B cell (primary cell): ENCODE measurements around the gene AIF1. TPM values are rescaled to one million over a fixed set of nuclear protein-coding genes. Genes with fewer than 3 reads are reported as not detected.

Source experiments
- ATAC-seq: fragments of 200-7000 bp; cut with Tn5 transposase; one replicate; pipeline ENCODE4 v1.10.0; 2021; ENCODE audit warnings: low read depth, mild to moderate bottlenecking, moderate number of reproducible peaks, moderate library complexity
- CTCF ChIA-PET: fragments of 350-600 bp; sonication (Branson Sonifier 250); formaldehyde crosslinking; loops from one replicate; lab custom pipeline; 2021; ENCODE audit warnings: antibody characterized with exemption, inconsistent platforms; lab: Charles Lee
- POLR2A ChIA-PET: fragments of 350-600 bp; sonication (Branson Sonifier 250); formaldehyde crosslinking; loops from one replicate; lab custom pipeline; 2021; ENCODE audit warnings: antibody characterized with exemption; lab: Charles Lee
- DNase-seq: peaks from one replicate; pipeline ENCODE4 v3.0.0; 2013
- H2AFZ ChIP-seq: 2 replicates; pipeline ENCODE4 v1.6.1; 2012; ENCODE audit warnings: mild to moderate bottlenecking, low read depth, low read length; ENCODE audit not compliant: insufficient read depth, poor library complexity, severe bottlenecking
- H3K27ac ChIP-seq, 2 donors: 1 replicate in 1 of 2; 2 replicates in 1 of 2; pipeline ENCODE4 v1.5.1; 2012 to 2013; ENCODE audit warnings: low read length in 2 of 2, mild to moderate bottlenecking in 2 of 2, moderate library complexity in 1 of 2
- H3K27me3 ChIP-seq, 4 experiments: fragments of 200-600 bp in 1 of 4; sonication (generic) in 1 of 4; replicated peaks in 1 of 4; 1 replicate in 2 of 4; 2 replicates in 2 of 4; pipeline versions ENCODE4 v1.6.1 to v1.7.0; 2013 to 2016; ENCODE audit warnings: low read length in 3 of 4, mild to moderate bottlenecking in 2 of 4, mixed read lengths in 1 of 4, moderate library complexity in 1 of 4; ENCODE audit not compliant: insufficient read depth in 4 of 4, control insufficient read depth in 3 of 4; ENCODE audit errors: control extremely low read depth in 1 of 4
- H3K36me3 ChIP-seq, 2 experiments: replicated peaks in 1 of 2; 1 replicate in 1 of 2; 2 replicates in 1 of 2; pipeline versions ENCODE4 v1.6.1 to v1.7.1; 2013; ENCODE audit warnings: low read length in 1 of 2; ENCODE audit not compliant: insufficient read depth in 2 of 2, control insufficient read depth in 1 of 2; ENCODE audit errors: control extremely low read depth in 1 of 2, extremely low read depth in 1 of 2
- H3K4me1 ChIP-seq, 2 donors: fragments of 200-600 bp in 1 of 2; sonication (generic) in 1 of 2; 1 replicate in 1 of 2; 2 replicates in 1 of 2; pipeline versions ENCODE4 v1.5.1 to v1.6.1; 2013 to 2017; ENCODE audit warnings: low read length in 2 of 2; ENCODE audit not compliant: control insufficient read depth in 2 of 2, insufficient read depth in 2 of 2
- H3K4me2 ChIP-seq: replicated peaks from 2 replicates; pipeline ENCODE3; 2012; ENCODE audit warnings: mild to moderate bottlenecking, low read depth, low read length; ENCODE audit not compliant: poor library complexity, severe bottlenecking
- H3K4me3 ChIP-seq, 5 experiments: fragments of 200-600 bp in 1 of 5; sonication (generic) in 1 of 5; 1 replicate in 3 of 5; 2 replicates in 2 of 5; pipeline versions ENCODE4 v1.5.1 to v1.7.0; 2011 to 2016; ENCODE audit warnings: low read length in 4 of 5, mild to moderate bottlenecking in 4 of 5, low read depth in 2 of 5, control low read depth in 1 of 5, moderate library complexity in 1 of 5; ENCODE audit not compliant: insufficient read depth in 1 of 5; ENCODE audit errors: control extremely low read depth in 1 of 5, extremely low read depth in 1 of 5
- H3K79me2 ChIP-seq: fragments of 200-600 bp; sonication (generic); one replicate; pipeline ENCODE4 v1.6.0; 2016; ENCODE audit warnings: low read length; ENCODE audit not compliant: control insufficient read depth, insufficient read depth
- H3K9ac ChIP-seq: fragments of 200-600 bp; sonication (generic); 2 replicates; pipeline ENCODE4 v1.6.1; 2017; ENCODE audit warnings: mild to moderate bottlenecking, low read length, moderate library complexity
- H3K9me3 ChIP-seq, 3 donors: one replicate each; pipeline versions ENCODE4 v1.6.1 to v1.7.1; 2013; ENCODE audit warnings: low read length in 2 of 3; ENCODE audit not compliant: control insufficient read depth in 2 of 3, insufficient read depth in 1 of 3; ENCODE audit errors: control extremely low read depth in 1 of 3
- H4K20me1 ChIP-seq: 2 replicates; pipeline ENCODE4 v1.6.0; 2012; ENCODE audit warnings: mild to moderate bottlenecking, low read length; ENCODE audit not compliant: insufficient read depth, control insufficient read depth, poor library complexity, severe bottlenecking
- H3K27ac Mint-ChIP-seq: one replicate; pipeline ENCODE4 v1.8.0; 2021; ENCODE audit warnings: mixed read lengths
- H3K27me3 Mint-ChIP-seq: one replicate; pipeline ENCODE4 v1.8.0; 2021; ENCODE audit warnings: mixed read lengths
- H3K4me1 Mint-ChIP-seq: one replicate; pipeline ENCODE4 v1.8.0; 2021; ENCODE audit warnings: mixed read lengths
- H3K4me3 Mint-ChIP-seq: one replicate; pipeline ENCODE4 v1.8.0; 2021; ENCODE audit warnings: mixed read lengths
- H3K9me3 Mint-ChIP-seq: one replicate; pipeline ENCODE4 v1.8.0; 2022; ENCODE audit warnings: mixed read lengths; ENCODE audit not compliant: insufficient read depth
- EZH2 ChIP-seq: IDR thresholded peaks from 2 replicates; pipeline ENCODE4 v1.6.1; 2012; ENCODE audit warnings: borderline replicate concordance, low read depth, mild to moderate bottlenecking, moderate library complexity, low read length; ENCODE audit not compliant: insufficient read depth, poor library complexity, severe bottlenecking
- WGBS: methylation state at CpG from one replicate; pipeline ENCODE4 v1.1.5; 2013; ENCODE audit warnings: missing lambda C conversion rate; ENCODE audit not compliant: insufficient coverage; 5-methylcytosine and 5-hydroxymethylcytosine counted together
- intact Hi-C: fragments of 100-400 bp; cut with micrococcal nuclease; formaldehyde crosslinking; loops from one replicate; pipeline ENCODE4 v1.10.0; 2022
- polyA plus RNA-seq: library from polyadenylated mRNA; depleted of rRNA; stranded (reverse); fragments of >200 nt; gene quantifications from 2 replicates; pipeline ENCODE4 v1.2.3, GENCODE V29; 2012
- total RNA-seq, 2 donors: library from RNA; stranded (reverse); fragments of 120-200 nt in 1 of 2; gene quantifications; 1 replicate in 1 of 2; 2 replicates in 1 of 2; pipeline versions ENCODE4 v1.2.3 to v1.2.4, GENCODE V29; 2013 to 2022
- TF ChIP-seq, protein P1 (sequence below): fragments of 200-600 bp; IDR thresholded peaks from one replicate; pipeline ENCODE4 v1.8.0; 2022; ENCODE audit warnings: antibody characterized with exemption, mild to moderate bottlenecking

The AIF1 gene
- total and polyA plus RNA-seq, 2 donors (not counting 1 experiment from before 2014, with no cell fraction given), result 1.3 to 7.5 TPM

DNA sequence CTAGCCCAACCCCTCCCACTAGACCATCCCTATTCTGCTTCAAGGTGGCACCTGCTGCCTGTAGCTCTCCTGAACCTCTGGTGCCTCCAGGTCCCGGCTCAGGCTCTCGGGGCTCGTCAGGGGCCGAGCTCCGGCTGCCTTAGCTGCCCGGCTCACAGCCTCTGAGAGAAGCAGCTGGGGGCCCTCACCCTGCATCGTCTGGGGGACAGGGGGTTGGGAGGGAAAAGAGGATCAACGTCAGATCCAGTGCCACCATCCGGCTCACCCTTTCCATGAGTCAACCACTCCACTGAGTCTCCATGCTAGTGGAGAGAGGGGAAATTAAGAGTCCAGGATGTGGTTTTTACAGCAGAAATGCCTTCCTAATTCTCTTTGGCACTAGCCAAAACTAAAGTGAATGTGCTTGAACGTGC, 24.4 kb downstream of the AIF1 start:
- Mint-ChIP-seq H3K4me1 (no peaks in the 10 kb centered on the region), H3K9me3 (no peaks in the 10 kb centered on the region), H3K4me3 (no peak overlapping the region), H3K27ac (no peak overlapping the region), H3K27me3 (no peaks in the 10 kb centered on the region)
- Histone ChIP-seq H3K27me3 (no peaks in the 10 kb centered on the region), H2AFZ (no peak overlapping the region), H3K4me1 (no peaks in the 10 kb centered on the region), H3K36me3 (peaks cover 13 to 89% of the 10 kb centered on the region in 2 experiments), H4K20me1 (peaks cover 13% of the 10 kb centered on the region), H3K4me3 (no peak overlapping the region), H3K4me2 (no peak overlapping the region), H3K9me3 (no peaks in the 10 kb centered on the region), H3K79me2 (no peaks in the 10 kb centered on the region), H3K27ac (no peak overlapping the region), H3K9ac (no peak overlapping the region)
- intact Hi-C loops, result no loop called here
- ChIA-PET POLR2A (interaction anchor here (1.0 to 1.8 kb wide), 2 partner anchors 13 to 18 kb away, joined by 4 to 5 read pairs; partner anchors contain the start of gene BAG6), CTCF (interaction anchor here (0.5 to 1.4 kb wide), 2 partner anchors 13 to 59 kb away, joined by 3 to 4 read pairs; no protein-coding TSS in a partner anchor)
- WGBS, result 97% methylated on average over 5 of the region's 10 CpGs
- ATAC-seq (no peak), DNase-seq (no peak)
- TF ChIP-seq EZH2, result no peak
- TF ChIP-seq, protein P1, sequence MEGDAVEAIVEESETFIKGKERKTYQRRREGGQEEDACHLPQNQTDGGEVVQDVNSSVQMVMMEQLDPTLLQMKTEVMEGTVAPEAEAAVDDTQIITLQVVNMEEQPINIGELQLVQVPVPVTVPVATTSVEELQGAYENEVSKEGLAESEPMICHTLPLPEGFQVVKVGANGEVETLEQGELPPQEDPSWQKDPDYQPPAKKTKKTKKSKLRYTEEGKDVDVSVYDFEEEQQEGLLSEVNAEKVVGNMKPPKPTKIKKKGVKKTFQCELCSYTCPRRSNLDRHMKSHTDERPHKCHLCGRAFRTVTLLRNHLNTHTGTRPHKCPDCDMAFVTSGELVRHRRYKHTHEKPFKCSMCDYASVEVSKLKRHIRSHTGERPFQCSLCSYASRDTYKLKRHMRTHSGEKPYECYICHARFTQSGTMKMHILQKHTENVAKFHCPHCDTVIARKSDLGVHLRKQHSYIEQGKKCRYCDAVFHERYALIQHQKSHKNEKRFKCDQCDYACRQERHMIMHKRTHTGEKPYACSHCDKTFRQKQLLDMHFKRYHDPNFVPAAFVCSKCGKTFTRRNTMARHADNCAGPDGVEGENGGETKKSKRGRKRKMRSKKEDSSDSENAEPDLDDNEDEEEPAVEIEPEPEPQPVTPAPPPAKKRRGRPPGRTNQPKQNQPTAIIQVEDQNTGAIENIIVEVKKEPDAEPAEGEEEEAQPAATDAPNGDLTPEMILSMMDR, result no peak

DNA sequence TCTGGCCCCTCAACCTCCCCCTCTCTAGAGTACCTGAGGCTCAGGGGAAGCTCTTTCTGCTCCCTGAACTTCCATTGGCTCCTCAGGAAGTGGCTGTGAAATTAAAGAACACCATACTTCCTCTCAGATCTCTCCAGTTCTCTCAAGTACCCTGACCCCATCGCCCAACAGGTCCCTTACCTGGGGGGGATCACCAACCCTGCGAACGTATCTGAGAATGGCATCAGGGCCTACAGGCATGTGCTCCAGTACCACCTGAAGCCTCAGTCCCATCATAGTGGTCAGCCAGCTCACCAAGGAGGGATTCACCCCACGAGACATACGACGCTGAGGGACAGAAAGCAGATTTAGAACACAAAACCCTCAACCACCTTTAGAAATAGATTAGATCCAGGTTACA, 25.6 kb downstream of the AIF1 start:
- H2AFZ ChIP-seq, result no peak overlapping the region
- H3K79me2 ChIP-seq, result no peaks in the 10 kb centered on the region
- 93% methylated on average over 3 of the region's 6 CpGs for WGBS
- Mint-ChIP-seq H3K4me1 (no peaks in the 10 kb centered on the region), H3K27ac (no peak overlapping the region), H3K4me3 (no peak overlapping the region), H3K9me3 (no peaks in the 10 kb centered on the region), H3K27me3 (no peaks in the 10 kb centered on the region)
- H4K20me1 ChIP-seq, result peaks cover 12% of the 10 kb centered on the region
- no peak overlapping the region for H3K9ac ChIP-seq
- intact Hi-C loops, result no loop called here
- no peaks in the 10 kb centered on the region for H3K27me3 ChIP-seq
- no peaks in the 10 kb centered on the region for H3K4me1 ChIP-seq
- peaks cover 10 to 90% of the 10 kb centered on the region in 2 experiments for H3K36me3 ChIP-seq
- H3K4me3 ChIP-seq, result no peak overlapping the region
- no peak overlapping the region for H3K27ac ChIP-seq
- ChIA-PET CTCF (no interaction called here), POLR2A (no interaction called here)
- no peak for TF ChIP-seq EZH2
- TF ChIP-seq, protein P1, result no peak
- no peak for ATAC-seq
- DNase-seq, result no peak
- H3K4me2 ChIP-seq, result no peak overlapping the region
- H3K9me3 ChIP-seq, result no peaks in the 10 kb centered on the region
